NK-92 treated with Interleukin-12 subunit alpha and Interleukin-12 subunit beta, amount 100 ng/mL, for 24 hours (cell line): Measurements from ENCODE around the gene SPECC1.
"Not testable (repeated sequence)": the region's sequence is repeated elsewhere in the genome, so short reads cannot be mapped to it uniquely, and the experiment has no call there.

Experiments
- DNase-seq: peaks from one replicate; lab custom pipeline; 2025; lab: John Stamatoyannopoulos, UW

The SPECC1 gene

DNA sequence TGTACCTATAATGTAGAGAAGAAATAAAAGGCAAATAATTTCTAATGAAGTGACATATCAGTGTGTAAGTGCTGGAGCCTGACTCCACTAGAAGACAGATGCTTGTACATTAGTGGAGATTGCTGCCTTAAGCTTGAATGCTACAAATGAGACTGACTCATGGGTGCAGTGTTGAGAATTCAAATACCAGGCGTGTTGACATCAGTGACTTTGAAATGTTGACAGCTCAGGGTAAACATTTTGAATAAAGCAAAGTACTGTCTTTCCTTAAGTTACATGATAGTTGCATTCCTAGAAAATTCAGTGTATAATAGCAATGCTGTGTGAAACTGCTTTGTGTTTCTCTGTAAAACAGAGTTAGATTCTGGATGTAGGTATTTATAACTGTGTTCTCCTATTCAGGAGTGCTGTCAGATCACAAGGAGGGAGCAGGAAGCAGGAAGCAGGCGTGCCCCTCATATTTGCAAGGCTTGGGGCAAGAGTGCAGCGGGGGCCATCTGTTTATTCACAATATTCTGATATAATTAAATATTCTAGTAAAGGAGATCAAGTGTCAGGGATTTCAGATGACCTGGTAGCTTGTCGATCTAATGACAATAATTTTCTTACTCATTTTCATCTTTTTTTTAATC, 119.0 kb downstream of the SPECC1 start:
- DNase-seq = no peak

DNA sequence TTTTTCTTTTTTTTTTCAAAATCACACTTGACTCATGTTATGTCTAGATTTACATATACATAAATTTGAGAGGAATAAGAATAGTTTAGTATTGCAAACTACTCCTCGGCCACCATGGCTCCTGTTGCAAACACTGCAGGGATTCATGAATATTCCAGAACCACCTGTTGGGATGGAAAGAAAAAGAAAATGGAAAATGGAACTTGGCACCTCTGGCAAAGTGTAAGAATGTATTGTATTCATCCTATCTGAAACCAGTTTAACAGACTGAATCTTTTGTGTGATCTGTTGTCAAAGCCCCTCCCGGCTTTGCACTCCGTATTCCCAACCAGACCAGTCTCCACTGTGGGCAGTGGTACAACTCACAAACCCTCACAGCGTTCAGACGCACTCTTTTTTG, 124.4 kb downstream of the SPECC1 start:
- no peak for DNase-seq

DNA sequence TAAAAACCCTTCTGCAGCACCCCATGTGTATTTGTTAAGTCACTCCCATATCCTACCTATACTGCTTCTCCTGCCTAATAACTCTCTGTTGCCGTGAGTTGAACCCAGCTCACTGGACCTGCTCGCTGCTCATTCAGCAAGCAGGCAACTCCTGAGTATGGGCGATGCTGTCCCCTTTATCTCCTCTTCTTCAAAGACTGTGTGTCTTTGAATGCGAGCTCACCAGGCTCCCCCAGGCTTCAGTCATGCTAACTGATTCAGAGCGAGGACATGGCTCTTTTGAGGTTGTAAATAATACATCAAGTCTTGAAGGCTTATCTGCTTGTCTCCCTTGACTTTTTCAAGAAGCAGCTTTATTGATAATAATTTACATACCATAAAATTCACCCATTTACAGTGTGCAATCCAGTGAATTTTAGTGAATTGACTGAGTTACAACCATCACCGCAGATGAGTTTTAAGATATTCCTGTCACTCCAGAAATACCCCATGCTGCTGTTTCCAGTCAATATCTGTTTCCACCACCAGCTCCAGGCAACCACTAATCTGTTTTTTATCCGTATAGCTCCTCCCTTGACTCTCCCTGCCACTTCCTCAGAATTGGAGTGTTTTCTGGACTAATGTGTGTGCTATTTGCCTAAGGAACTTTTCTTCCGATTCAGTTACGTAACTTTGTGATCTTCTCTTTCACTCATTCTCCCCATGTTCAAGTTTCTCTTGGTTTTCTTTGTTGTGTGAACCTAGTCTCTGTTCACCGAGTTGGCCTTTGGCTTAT, 132.2 kb downstream of the SPECC1 start:
- no peak for DNase-seq

DNA sequence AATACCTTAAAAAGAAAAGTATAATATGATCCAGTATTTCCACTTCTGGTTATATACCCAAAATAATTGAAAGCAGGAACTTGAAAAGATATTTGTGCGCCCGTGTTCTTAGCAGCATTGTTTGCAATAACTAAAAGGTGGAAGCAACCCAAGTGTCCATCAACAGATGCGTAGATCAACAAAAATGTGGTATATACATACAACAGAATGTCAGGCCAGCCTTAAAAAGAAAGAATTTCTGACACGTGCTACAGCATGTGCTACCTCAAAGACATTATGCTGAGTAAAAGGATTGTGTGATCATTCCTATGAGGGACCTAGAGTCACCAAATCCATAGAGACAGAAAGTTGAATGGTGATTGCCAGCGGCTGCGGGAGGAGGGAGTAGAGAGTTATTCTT, 133.1 kb downstream of the SPECC1 start:
- no peak for DNase-seq

DNA sequence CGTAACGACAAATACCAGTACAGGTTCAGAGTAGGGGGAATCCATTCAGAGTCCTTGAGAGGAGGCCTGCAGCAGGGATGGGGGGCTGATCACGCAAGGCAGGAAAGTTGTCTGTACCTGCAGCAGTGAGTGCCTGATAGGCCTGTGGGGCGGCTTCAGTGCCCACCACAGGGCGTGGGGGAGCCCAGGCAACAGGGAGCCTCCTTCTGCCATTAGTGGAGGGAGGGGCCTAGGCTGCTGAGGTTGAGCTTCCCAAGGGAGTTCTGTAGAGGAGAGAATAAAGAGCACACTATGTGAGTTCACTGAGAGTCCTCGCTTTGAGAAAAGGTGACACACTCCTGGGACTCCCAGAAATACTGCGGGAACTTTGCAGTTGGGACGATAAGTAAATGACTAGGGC, 134.6 kb downstream of the SPECC1 start:
- no peak for DNase-seq

DNA sequence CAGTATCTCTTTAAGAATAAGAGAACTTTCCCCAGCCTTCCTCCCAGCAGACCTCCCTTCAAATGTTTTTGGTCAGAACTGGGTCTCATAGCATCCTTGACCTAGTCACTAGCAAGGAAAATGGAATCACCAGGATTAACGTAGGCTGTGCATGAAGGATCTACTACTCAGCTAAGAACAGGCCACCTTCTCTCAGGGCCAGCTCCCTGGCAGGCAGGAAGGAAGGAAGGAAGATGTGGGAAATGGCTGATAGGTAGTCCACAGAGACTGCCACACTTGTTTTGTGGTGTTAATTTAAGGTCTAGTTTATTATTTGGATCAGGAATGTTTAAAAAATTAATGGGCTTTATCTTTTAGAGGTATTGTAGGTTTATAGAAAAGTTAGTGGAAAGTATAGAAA, 136.4 kb downstream of the SPECC1 start:
- no peak for DNase-seq

DNA sequence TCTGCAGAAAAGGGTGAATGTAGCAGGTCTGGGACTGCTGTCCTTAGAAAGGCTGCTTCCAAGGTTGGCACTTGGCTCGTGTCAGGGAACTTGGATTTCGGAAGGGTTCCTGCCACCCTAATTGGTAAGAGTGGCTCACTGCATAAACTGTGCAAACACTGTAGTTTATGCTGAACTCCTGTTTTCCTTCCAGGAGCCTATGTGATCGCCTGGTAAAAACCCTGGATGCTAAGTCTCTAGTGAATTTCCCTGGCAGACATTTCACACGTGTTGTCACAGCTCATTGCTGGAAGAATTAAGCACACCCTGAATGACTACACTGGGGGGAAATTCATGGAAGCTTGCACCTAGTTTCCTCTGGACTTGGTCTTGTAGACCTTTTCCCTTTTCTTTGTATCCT, 140.1 kb downstream of the SPECC1 start:
- no peak for DNase-seq

DNA sequence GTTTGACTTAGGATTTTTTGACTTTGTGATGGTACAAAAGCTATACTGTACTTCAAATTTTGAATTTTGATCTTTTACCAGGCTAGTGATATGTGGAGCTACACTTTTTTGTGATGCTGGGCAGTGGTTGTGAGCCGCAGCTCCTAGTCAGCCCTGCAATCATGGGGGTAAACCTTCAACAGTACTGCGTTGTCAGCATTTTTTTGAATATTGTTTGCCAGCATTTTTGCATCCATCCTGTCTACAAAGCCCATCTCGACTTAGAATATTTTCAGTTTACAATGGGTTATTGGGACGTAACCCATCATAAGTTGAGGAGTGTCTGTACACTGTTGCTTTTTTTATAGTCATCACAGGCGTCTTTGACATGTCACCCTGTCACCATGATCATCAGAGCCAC, 142.0 kb downstream of the SPECC1 start:
- no peak for DNase-seq

DNA sequence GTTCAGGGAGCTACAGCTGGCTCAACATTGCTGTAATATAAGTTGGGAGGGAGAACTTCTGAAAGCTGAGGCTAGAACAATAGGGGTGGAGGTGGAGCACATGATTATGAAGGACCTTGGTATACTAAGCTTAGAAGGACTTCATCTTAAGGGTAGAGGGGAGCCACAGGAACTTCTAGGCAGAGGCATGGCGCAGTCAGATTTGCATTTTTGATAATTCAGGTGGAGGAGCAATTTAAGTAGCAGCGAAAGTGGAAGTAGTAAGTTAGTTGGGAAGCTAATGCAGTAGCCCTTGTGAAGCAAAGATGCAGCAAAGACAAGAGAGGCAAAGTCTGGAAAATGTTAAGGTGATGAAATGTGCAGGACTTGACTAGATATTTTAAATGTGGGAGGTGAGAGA, 144.1 kb downstream of the SPECC1 start:
- no peak for DNase-seq

DNA sequence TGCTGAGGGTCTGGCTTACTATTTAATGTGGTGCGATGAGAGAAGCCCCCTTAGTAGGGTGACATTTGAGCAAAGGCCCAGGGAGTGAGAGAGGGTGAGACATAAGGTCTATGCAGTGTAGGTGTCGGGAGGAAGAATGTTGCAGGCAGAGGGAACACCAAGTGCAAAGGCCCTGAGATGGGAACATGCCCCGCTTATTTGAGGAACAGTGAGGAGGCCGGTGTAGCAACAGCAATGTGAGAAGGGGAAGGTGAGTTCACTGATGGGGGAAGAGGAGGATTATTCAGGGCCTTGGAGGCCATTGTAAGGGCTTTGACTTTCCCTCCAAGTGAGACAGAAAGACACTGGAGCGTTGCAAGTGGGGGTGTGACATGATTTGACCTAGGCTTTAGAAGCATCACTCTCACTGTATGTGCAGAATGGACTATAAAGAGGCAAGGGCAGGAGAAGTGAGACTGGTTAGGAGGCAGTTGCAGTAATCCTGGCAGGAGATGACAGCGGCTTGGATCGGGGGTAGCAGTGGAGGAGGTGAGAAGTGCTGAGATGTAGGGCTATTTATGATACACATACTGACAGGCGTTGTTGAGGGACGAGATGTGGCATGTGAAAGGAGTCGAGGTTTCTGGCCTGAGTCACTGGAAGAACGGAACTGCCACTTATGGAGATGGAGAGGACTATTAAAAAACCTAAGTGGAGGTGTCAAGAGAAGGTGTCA, 145.3 kb downstream of the SPECC1 start:
- DNase-seq = no peak

DNA sequence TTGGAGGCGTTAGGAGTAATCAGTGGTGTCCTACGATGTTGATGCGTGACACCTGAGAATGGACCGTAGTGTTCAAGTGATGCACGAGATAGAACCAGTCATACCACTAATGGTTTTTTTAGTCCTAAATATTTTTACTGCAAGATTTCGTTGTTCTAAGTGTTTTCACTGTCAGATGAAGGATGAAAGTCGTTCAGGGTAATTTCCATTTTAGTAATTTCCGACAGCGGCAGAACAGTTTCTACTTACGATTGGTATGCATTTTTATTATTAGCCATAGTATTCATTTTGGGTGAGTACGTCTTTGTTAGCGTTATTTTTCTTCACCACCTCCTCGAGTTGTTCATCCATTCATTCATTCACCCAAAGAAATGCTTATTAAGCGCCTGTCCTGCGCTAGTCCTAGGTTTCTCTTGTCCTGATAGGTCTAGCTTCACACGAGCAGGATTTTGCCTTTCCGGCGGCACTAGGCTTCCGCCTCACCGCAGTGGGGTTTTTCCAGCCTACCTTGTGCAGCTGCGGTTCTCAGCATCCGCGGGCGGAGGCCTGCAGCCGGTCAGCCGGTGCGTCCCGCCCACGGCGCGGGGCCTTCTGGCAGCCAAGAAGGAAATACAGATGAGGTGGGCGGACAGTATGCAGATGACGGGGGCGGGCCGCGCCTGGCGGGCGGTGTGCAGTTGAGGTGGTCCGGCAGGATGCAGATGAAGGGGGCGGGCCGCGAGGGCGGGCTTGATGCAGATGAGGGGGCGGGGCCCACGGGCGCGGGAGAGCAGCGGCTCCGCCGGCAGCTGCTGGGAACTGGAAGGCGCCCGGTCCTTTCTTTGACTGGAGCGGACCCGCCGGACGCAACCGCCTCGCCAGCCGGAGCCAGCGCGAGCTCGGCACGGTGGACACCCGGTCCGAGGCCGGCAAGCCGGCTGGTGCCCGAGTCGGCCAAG, 146.4 kb downstream of the SPECC1 start:
- no peak for DNase-seq

DNA sequence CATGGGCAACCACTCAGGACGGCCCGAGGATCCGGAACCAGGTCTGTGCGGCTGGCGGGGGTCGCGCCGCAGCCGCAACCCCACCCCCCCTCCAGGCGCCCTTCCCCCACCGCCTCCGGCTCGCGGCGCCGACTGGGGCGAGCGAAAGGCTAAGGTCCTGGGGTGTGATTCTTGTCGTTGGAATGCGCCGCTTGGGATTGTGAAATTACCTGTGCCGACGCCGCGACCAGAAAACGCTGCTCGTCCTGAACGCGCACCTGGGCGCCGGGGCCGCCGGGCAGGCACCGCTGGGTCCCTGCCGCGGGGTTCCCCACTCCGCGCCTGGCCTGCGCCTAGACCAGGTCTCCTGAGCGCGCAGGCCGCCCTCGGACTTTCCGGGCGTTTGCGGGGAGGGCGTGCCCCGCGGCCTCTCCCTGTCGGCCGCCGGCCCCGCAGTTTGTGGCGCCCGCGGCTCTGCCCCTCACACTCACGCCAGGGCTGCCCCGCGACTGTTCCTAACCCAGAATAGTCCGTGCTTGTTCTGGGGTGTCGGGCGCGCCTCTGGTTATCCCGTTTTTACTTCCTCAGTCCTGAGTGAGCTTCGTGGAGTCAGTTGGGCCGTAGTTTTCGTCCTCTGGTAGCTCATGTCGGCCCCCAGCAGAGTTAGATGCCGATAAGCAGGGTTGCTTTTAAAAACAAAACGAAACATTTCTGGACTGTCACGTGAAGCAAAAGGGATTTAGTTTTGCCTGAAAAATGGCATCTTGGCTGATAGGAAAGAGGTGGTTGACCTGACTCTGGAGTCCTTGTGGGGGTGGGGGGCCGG, 147.2 kb downstream of the SPECC1 start:
- no peak for DNase-seq

DNA sequence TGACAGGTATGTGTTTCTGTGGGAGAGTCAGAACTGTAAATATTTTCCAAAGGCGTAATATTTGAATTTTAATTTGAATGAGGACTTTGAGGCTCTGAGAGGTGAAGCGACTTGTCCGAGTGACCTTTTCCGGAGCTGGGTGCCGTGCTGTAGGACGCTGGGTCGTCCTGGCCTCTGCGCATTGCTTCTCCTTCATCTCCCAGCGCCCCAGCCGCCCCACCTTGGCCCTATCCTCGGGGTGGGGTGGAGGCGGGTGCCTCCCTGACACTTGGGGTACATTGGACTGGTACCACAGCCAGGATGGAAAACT, 147.8 kb downstream of the SPECC1 start:
- no peak for DNase-seq

DNA sequence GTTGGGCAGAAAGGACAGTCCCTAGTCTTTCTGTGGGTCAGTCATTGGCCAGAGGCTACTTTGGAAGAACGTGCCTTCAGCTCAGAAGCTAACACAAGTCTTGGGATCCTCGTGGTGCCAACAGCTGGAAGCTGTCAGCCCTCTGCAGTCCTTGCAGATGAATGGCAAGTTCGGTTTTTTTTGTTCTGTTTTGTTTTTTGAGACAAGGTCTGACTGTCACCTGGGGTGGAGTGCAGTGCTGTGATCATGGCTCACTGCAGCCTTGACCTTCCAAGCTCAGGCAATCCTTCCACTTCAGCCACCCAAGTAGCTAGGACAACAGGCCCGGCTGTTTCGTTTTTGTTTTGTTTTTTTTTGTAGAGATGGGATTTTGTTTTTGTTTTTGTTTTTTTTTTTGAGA, 149.4 kb downstream of the SPECC1 start:
- DNase-seq = no peak

DNA sequence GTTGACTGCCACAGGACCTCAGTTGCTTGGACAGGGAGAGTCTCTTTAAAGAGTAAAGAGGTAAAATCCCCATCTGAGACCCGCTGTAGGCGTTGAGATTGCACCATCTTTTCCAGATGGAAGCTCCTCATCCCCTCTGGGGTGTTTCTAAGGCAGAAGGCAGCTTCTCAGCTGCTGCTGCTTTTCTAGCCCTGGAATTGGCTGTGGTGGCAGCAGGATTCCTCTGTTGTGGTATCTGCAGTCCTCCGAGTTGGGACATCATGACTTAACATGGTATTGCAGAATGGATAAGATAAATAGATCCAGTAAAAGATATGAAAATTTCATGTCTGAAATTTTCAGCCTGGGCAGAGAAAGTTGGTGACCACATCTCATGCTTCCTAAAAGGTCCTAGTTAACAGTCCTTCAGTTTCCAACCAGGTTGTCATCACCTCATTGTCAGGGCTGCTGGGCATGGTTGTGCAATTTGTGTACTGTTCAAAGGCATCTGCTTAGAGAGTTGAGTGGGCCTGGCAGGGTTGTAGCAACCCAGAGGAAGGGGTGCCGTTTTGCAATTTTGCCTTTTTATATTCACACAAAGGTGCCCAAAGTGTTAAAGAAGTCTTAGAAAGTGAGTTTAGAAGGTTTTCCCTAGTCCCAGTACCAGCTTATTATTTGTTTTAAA, 150.4 kb downstream of the SPECC1 start:
- no peak for DNase-seq

DNA sequence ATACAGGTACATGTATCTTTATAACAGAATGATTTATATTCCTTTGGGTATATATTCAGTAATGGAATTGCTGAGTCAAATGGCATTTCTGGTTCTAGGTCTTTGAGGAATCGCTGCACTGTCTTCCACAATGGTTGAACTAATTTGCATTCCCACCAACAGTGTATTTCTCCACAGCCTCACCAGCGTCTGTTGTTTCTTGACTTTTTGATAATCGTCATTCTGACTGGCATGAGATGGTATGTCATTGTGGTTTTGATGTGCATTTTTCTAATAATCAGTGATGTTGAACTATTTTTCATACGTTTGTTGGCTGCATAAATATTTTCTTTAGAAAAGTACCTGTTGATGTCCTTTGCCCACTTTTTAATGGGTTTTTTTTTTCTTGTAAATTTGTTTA, 156.4 kb downstream of the SPECC1 start:
- not testable (repeated sequence) for DNase-seq

DNA sequence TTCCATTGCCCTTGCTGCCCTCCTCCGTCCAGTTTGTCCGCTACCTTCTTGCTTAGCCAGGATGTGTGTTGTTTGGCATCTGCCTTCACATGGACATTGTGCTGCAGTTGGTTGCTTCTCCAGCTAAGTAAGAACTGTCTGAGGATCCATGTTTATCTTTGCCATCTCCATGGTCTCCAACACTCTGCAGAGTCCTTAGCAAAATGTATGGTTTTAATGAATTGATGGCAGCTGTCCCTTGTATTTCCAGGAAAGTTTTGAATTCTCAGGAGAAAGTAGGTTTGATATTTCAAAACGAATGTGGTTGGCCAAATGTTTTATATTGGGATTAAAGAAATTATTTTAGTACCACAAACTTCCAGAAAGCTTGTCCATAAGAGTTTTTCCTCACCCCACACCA, 160.9 kb downstream of the SPECC1 start:
- no peak for DNase-seq

DNA sequence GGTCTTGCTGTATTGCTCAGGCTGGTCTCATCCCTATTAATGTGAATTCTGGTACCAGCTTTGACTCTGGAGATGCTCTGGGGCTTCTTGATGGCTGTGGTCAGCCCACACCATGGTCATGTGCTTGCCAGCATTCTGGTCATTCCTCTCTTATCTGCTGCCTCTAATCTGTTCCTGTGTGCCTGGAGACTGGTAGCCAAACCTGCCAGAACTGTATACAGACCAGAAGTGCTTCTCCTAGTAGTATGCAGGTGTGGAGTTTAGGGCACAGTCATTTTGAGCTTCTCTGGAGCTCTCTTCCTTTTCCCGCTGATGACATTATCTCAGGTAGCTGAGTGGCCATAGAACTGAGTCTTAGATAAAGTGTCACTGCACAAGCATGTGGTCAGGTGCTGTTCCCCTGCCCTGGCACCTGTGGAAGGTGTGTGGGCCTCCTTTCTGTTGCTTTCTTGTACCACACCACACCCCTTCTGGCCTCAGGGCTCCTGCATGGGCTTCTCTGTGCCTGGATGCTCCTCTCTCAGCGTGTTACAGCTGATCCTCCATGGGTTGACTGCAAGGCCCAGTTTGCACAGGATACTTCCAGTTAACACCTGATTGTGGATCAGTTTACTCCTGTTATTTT, 162.7 kb downstream of the SPECC1 start:
- DNase-seq = no peak

DNA sequence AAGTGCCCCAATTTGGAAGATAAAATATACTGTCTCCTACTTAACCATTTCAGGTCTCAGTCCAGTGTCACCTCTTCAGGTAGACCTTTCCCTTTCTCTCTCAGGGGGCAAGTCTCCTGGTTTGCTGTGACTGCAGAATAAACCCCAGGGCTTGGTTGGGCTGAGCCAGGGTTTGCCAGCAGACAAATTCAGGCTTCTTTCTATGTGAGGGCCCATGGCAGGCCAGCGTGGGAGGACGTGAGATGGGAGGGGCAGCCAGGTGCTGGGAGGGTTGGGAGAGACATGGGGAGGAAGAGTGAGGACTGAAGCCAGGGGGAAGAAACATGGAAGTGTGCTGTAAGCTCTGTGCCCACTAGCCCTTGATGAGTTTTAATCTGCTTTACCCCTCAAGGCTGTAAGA, 163.2 kb downstream of the SPECC1 start:
- DNase-seq = no peak

DNA sequence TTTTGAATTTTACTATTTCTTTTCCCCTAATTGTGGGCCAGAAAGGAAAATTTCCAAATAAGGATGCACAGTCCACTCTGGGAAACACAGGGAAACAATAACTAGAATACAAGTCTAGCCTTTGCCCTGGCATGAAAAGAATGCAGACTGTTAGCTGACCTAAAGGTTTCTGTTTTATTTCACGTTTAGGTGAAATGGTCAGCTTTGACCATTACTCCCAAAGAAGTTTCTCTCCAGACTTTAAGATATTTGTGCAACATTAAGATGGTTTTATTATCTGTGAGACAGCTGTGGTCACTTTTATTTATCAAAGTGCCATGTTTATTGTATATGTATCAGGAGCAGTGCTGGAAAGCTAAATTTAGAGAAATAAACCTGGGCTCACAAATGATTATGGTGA, 163.9 kb downstream of the SPECC1 start:
- DNase-seq = no peak
